SU-DHL-6 (cell line): ENCODE measurements around the gene STK4.

ENCODE experiments used
- H2AFZ ChIP-seq: fragments of 200-600 bp; sonication (generic); 2 replicates; pipeline ENCODE4 v1.6.1; 2014; ENCODE audit warnings: low read depth, mild to moderate bottlenecking, moderate library complexity, mixed read lengths, antibody characterized with exemption, low read length; ENCODE audit not compliant: severe bottlenecking
- H3F3A ChIP-seq: fragments of 200-600 bp; shearing (Covaris generic); 2 replicates; pipeline ENCODE4 v1.6.0; 2016; ENCODE audit warnings: antibody characterized with exemption, mild to moderate bottlenecking; ENCODE audit not compliant: insufficient read depth
- H3K27ac ChIP-seq: fragments of 200-600 bp; sonication (generic); 2 replicates; pipeline ENCODE4 v1.5.1; 2016; ENCODE audit warnings: low read depth, mild to moderate bottlenecking, low read length, moderate library complexity, mixed read lengths
- H3K27me3 ChIP-seq: fragments of 200-600 bp; sonication (generic), shearing (Covaris generic); 2 replicates; pipeline ENCODE4 v1.6.0; 2014; ENCODE audit warnings: mild to moderate bottlenecking, low read length
- H3K36me3 ChIP-seq: fragments of 200-600 bp; sonication (generic); 2 replicates; pipeline ENCODE4 v1.6.1; 2014; ENCODE audit warnings: mild to moderate bottlenecking, low read length, mixed read lengths
- H3K4me2 ChIP-seq: fragments of 300-600, 200-600 bp; shearing (Covaris generic), sonication (generic); 2 replicates; pipeline ENCODE4 v1.6.0; 2014; ENCODE audit warnings: low read length, low read depth, mild to moderate bottlenecking; ENCODE audit not compliant: poor library complexity, severe bottlenecking
- H3K4me3 ChIP-seq: fragments of 200-600 bp; sonication (generic); 2 replicates; pipeline ENCODE4 v1.5.1; 2014; ENCODE audit warnings: antibody characterized with exemption, low read length, mild to moderate bottlenecking, mixed read lengths; ENCODE audit not compliant: insufficient read depth, poor library complexity, severe bottlenecking
- H3K79me2 ChIP-seq: fragments of 200-600 bp; sonication (generic); 2 replicates; pipeline ENCODE4 v1.6.1; 2014; ENCODE audit warnings: mild to moderate bottlenecking, low read length, moderate library complexity; ENCODE audit not compliant: insufficient read depth
- H3K9ac ChIP-seq: fragments of 200-600 bp; sonication (generic); 2 replicates; pipeline ENCODE4 v1.7.0; 2014; ENCODE audit warnings: mild to moderate bottlenecking, low read length
- H3K9me2 ChIP-seq: fragments of 200-600 bp; sonication (generic); replicated peaks from 2 replicates; pipeline ENCODE4 v1.6.1; 2014; ENCODE audit warnings: low read length; ENCODE audit not compliant: insufficient read depth
- H3K9me3 ChIP-seq: fragments of 200-600 bp; sonication (generic); 2 replicates; pipeline ENCODE4 v1.6.1; 2014; ENCODE audit warnings: low read length, mixed read lengths; ENCODE audit not compliant: insufficient read depth
- H4K20me1 ChIP-seq: fragments of 200-600 bp; sonication (generic); 2 replicates; pipeline ENCODE4 v1.6.1; 2014; ENCODE audit warnings: low read depth, mild to moderate bottlenecking, antibody characterized with exemption, low read length, moderate library complexity, mixed read lengths
- CTCF ChIP-seq: fragments of 200-600 bp; sonication (generic); IDR thresholded peaks from one replicate; pipeline ENCODE4 v1.5.1; 2017; ENCODE audit warnings: antibody characterized with exemption, mild to moderate bottlenecking, low read length, moderate library complexity; ENCODE audit not compliant: insufficient read depth, poor library complexity, severe bottlenecking
- EZH2phosphoT487 ChIP-seq: fragments of 200-600 bp; sonication (generic), shearing (Covaris generic); conservative IDR thresholded peaks from 2 replicates; pipeline ENCODE4 v1.6.1; 2018; ENCODE audit warnings: mild to moderate bottlenecking, antibody characterized with exemption, low read length, moderate library complexity, mixed read lengths

Gene STK4

GRCh38 chr20:44948513-44948912, 17.8 kb upstream of the STK4 start:
- Histone ChIP-seq H2AFZ (no peak overlapping the region), H3K79me2 (no peaks in the 10 kb centered on the region), H3K36me3 (peaks cover 35% of the 10 kb centered on the region), H3K27ac (no peak overlapping the region), H3K9ac (no peak overlapping the region), H3F3A (no peaks in the 10 kb centered on the region; the same call in 1 of the 2 replicates), H3K9me2 (no peaks in the 10 kb centered on the region), H3K4me2 (no peak overlapping the region), H3K9me3 (no peaks in the 10 kb centered on the region), H3K4me3 (no peak overlapping the region), H3K27me3 (no peaks in the 10 kb centered on the region), H4K20me1 (no peaks in the 10 kb centered on the region)
- TF ChIP-seq EZH2phosphoT487 (no peak), CTCF (no peak)

GRCh38 chr20:44950368-44950767, 15.9 kb upstream of the STK4 start:
- Histone ChIP-seq H3K9me3 (no peaks in the 10 kb centered on the region), H3K79me2 (no peaks in the 10 kb centered on the region), H3K27ac (no peak overlapping the region), H3K4me2 (no peak overlapping the region), H4K20me1 (no peaks in the 10 kb centered on the region), H3K4me3 (no peak overlapping the region), H2AFZ (no peak overlapping the region), H3K27me3 (no peaks in the 10 kb centered on the region), H3K9me2 (no peaks in the 10 kb centered on the region), H3K9ac (no peak overlapping the region), H3F3A (no peaks in the 10 kb centered on the region), H3K36me3 (peaks cover 37% of the 10 kb centered on the region)
- TF ChIP-seq EZH2phosphoT487 (no peak), CTCF (no peak)

- H4K20me1 ChIP-seq: no peaks in the 10 kb centered on the region
- no peak overlapping the region for H3K27ac ChIP-seq
- H2AFZ ChIP-seq: no peak overlapping the region
- no peak for TF ChIP-seq CTCF
- no peak for TF ChIP-seq EZH2phosphoT487
- H3K9me3 ChIP-seq: no peaks in the 10 kb centered on the region
- H3K4me3 ChIP-seq: no peak overlapping the region
- H3K4me2 ChIP-seq: no peak overlapping the region
- peaks cover 40% of the 10 kb centered on the region for H3K36me3 ChIP-seq
- no peaks in the 10 kb centered on the region for H3F3A ChIP-seq
- H3K79me2 ChIP-seq: peaks cover 16% of the 10 kb centered on the region; the same call in 1 of the 2 replicates
- H3K27me3 ChIP-seq: no peaks in the 10 kb centered on the region
- no peak overlapping the region for H3K9ac ChIP-seq
- H3K9me2 ChIP-seq: no peaks in the 10 kb centered on the region
These were observed 13.6 kb upstream of the STK4 start for GRCh38 chr20:44952731-44953130.
